Measurements from ENCODE around the gene HUWE1. TPM values are rescaled to one million over a fixed set of nuclear protein-coding genes. Genes with fewer than 3 reads are reported as not detected.

The HUWE1 gene
- total RNA-seq, 1 donor from 2014 or later, result 120 TPM

- intact Hi-C loops (cut with DNase I), result no loop called here
- Histone ChIP-seq H3K9me3 (no peaks in the 10 kb centered on the region), H3K27ac (no peak overlapping the region), H3K4me1 (no peaks in the 10 kb centered on the region), H3K27me3 (no peaks in the 10 kb centered on the region), H3K4me3 (no peak overlapping the region), H3K36me3 (peaks cover 0 to 42% of the 10 kb centered on the region in 2 donors)
- DNase-seq (ENCODE audit: extremely low spot score in 2 of 2), result no peak
- TF ChIP-seq POLR2A (IDR thresholded peaks at IDR 0.05) (no peak), CTCF (IDR thresholded peaks at IDR 0.05) (no peak), POLR2AphosphoS5 (IDR thresholded peaks at IDR 0.05; ENCODE audit: insufficient read depth in 1 of 2, low read depth in 1 of 2) (no peak)
These were observed 102.9 kb downstream of the HUWE1 start for GRCh38 chrX:53583571-53583970.

GRCh38 chrX:53580742-53581504 is 105.6 kb downstream of the HUWE1 start:
- no peaks in the 10 kb centered on the region for H3K9me3 ChIP-seq
- no peak overlapping the region for H3K27ac ChIP-seq
- H3K36me3 ChIP-seq, result peaks cover 0 to 31% of the 10 kb centered on the region in 2 donors
- intact Hi-C loops (cut with DNase I), result no loop called here
- no peaks in the 10 kb centered on the region for H3K4me1 ChIP-seq
- no peak overlapping the region for H3K4me3 ChIP-seq
- DNase-seq (ENCODE audit: extremely low spot score in 2 of 2), result no peak
- H3K27me3 ChIP-seq, result no peaks in the 10 kb centered on the region
- TF ChIP-seq CTCF (IDR thresholded peaks at IDR 0.05), result no peak
- TF ChIP-seq POLR2AphosphoS5 (IDR thresholded peaks at IDR 0.05; ENCODE audit: insufficient read depth in 1 of 2, low read depth in 1 of 2), result no peak
- TF ChIP-seq POLR2A (IDR thresholded peaks at IDR 0.05), result no peak

- no peaks in the 10 kb centered on the region for H3K9me3 ChIP-seq
- no peak overlapping the region for H3K4me3 ChIP-seq
- intact Hi-C loops (cut with DNase I), result no loop called here
- H3K36me3 ChIP-seq, result peaks cover 0 to 75% of the 10 kb centered on the region in 2 donors
- H3K27me3 ChIP-seq, result no peaks in the 10 kb centered on the region
- H3K27ac ChIP-seq, result no peak overlapping the region
- TF ChIP-seq POLR2A (IDR thresholded peaks at IDR 0.05) (no peak), CTCF (IDR thresholded peaks at IDR 0.05) (no peak), POLR2AphosphoS5 (IDR thresholded peaks at IDR 0.05; ENCODE audit: insufficient read depth in 1 of 2, low read depth in 1 of 2) (no peak)
- no peak for DNase-seq (ENCODE audit: extremely low spot score in 2 of 2)
- H3K4me1 ChIP-seq, result no peaks in the 10 kb centered on the region
These were observed 115.0 kb downstream of the HUWE1 start for GRCh38 chrX:53571494-53571893.

GRCh38 chrX:53563324-53563723 is 123.2 kb downstream of the HUWE1 start:
- H3K4me3 ChIP-seq, result no peak overlapping the region
- no peak for DNase-seq (ENCODE audit: extremely low spot score in 2 of 2)
- H3K4me1 ChIP-seq, result no peaks in the 10 kb centered on the region
- TF ChIP-seq POLR2A (IDR thresholded peaks at IDR 0.05) (no peak), CTCF (IDR thresholded peaks at IDR 0.05) (no peak)
- no peaks in the 10 kb centered on the region for H3K27me3 ChIP-seq
- intact Hi-C loops (cut with DNase I), result no loop called here
- no peaks in the 10 kb centered on the region for H3K9me3 ChIP-seq
- peaks cover 0 to 63% of the 10 kb centered on the region in 2 donors for H3K36me3 ChIP-seq
- no peak overlapping the region for H3K27ac ChIP-seq

GRCh38 chrX:53561912-53562311 is 124.6 kb downstream of the HUWE1 start:
- TF ChIP-seq POLR2A (IDR thresholded peaks at IDR 0.05) (no peak), POLR2AphosphoS5 (IDR thresholded peaks at IDR 0.05; ENCODE audit: insufficient read depth in 1 of 2, low read depth in 1 of 2) (no peak), CTCF (IDR thresholded peaks at IDR 0.05) (no peak)
- intact Hi-C loops (cut with DNase I), result no loop called here
- no peak for DNase-seq (ENCODE audit: extremely low spot score in 2 of 2)
- Histone ChIP-seq H3K9me3 (no peaks in the 10 kb centered on the region), H3K27ac (no peak overlapping the region), H3K36me3 (peaks cover 0 to 65% of the 10 kb centered on the region in 2 donors), H3K4me1 (no peaks in the 10 kb centered on the region), H3K4me3 (no peak overlapping the region), H3K27me3 (no peaks in the 10 kb centered on the region)
